Brain microvascular endothelial cell (primary cell): ENCODE measurements around the gene CFP.
"Not testable (repeated sequence)": the region's sequence is repeated elsewhere in the genome, so short reads cannot be mapped to it uniquely, and the experiment has no call there.

Source experiments
- DNase-seq: peaks from one replicate; pipeline ENCODE4 v3.0.0-alpha.2; 2020
- H3K27ac ChIP-seq: fragments of 250-450 bp; sonication (Bioruptor Pico); 2 replicates; pipeline ENCODE4 v1.5.1; 2020; ENCODE audit warnings: mild to moderate bottlenecking, moderate library complexity
- H3K27me3 ChIP-seq: fragments of 250-450 bp; sonication (Bioruptor Pico); replicated peaks from 2 replicates; pipeline ENCODE4 v1.5.1; 2020; ENCODE audit warnings: mild to moderate bottlenecking
- H3K36me3 ChIP-seq: fragments of 250-450 bp; sonication (Bioruptor Pico); replicated peaks from 2 replicates; pipeline ENCODE4 v1.5.1; 2020; ENCODE audit warnings: mild to moderate bottlenecking
- H3K4me3 ChIP-seq: 2 replicates; pipeline ENCODE4 v1.5.1; 2011; ENCODE audit warnings: low read depth, mild to moderate bottlenecking, control low read depth, low read length, moderate library complexity
- in situ Hi-C: cut with HindIII; loops from 2 replicates; pipeline ENCODE4 v1.10.0; 2017; ENCODE audit warnings: low sequenced_read_pairs, low pct_ligation_motif_present
- TF ChIP-seq, protein P1 (sequence below): IDR thresholded peaks from 2 replicates; pipeline ENCODE4 v1.5.1; 2011; ENCODE audit warnings: low read depth, mild to moderate bottlenecking, moderate library complexity, low read length, control low read depth, inconsistent platforms; ENCODE audit errors: missing control alignments

The CFP gene

DNA sequence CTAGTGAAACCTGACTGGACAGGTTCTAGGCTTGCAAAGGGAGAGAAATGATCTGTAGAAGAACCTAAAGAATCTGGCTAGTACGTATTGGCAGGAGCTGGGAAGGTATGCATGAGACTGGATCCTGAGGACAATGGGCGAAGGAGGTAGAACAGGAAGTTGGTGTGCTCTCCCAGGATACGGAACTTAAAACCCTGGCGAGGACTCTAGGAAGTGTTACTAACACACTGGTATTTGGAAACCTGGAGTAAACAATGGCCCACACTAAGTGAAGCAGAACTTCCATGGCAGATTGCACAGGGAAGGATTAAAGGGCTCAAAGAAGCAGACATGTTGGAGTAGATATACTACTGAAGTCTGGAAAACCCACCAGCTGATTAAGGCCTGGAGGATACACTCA lies 19.2 kb downstream of the CFP start:
- no peaks in the 10 kb centered on the region for H3K36me3 ChIP-seq
- H3K27me3 ChIP-seq = no peaks in the 10 kb centered on the region
- no peak for DNase-seq
- no peak overlapping the region for H3K27ac ChIP-seq
- in situ Hi-C loops = no loop called here
- TF ChIP-seq, protein P1, sequence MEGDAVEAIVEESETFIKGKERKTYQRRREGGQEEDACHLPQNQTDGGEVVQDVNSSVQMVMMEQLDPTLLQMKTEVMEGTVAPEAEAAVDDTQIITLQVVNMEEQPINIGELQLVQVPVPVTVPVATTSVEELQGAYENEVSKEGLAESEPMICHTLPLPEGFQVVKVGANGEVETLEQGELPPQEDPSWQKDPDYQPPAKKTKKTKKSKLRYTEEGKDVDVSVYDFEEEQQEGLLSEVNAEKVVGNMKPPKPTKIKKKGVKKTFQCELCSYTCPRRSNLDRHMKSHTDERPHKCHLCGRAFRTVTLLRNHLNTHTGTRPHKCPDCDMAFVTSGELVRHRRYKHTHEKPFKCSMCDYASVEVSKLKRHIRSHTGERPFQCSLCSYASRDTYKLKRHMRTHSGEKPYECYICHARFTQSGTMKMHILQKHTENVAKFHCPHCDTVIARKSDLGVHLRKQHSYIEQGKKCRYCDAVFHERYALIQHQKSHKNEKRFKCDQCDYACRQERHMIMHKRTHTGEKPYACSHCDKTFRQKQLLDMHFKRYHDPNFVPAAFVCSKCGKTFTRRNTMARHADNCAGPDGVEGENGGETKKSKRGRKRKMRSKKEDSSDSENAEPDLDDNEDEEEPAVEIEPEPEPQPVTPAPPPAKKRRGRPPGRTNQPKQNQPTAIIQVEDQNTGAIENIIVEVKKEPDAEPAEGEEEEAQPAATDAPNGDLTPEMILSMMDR = no peak
- no peak overlapping the region for H3K4me3 ChIP-seq

DNA sequence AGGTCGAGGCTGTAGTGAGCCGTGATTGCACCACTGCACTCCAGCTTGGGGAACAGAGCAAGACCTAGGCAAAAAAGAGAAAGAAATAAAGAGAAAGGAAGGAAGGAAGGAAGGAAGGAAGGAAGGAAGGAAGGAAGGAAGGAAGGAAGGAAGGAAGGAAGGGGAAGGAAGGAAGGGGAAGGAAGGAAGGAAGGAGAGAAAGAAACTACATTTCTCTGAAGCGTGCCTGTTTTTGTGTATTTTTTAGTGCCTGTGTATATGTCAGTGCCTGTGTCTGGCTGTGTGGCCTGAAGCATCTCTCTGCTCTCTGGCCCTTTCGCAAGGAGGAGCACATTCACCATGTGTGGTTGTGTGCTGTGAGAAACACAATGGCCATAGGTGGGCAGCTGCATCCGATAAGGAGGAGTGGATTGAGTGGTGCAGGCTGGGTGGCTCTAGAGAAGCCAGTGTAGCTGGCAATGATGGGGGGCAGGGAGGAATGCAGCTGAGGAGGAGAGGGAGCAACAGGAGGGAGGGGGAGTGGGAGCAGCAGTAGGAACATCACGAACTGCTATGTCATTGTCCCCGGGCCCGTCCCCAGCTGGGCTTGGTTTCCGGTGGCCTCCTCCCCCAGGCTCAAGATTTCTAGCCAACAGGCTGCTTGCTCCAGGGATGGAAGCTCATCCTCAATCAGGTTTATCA lies 21.5 kb downstream of the CFP start:
- no peak for DNase-seq
- in situ Hi-C loops = no loop called here
- no peaks in the 10 kb centered on the region for H3K36me3 ChIP-seq
- TF ChIP-seq, protein P1 = no peak
- no peak overlapping the region for H3K4me3 ChIP-seq
- no peaks in the 10 kb centered on the region for H3K27me3 ChIP-seq
- no peak overlapping the region for H3K27ac ChIP-seq

DNA sequence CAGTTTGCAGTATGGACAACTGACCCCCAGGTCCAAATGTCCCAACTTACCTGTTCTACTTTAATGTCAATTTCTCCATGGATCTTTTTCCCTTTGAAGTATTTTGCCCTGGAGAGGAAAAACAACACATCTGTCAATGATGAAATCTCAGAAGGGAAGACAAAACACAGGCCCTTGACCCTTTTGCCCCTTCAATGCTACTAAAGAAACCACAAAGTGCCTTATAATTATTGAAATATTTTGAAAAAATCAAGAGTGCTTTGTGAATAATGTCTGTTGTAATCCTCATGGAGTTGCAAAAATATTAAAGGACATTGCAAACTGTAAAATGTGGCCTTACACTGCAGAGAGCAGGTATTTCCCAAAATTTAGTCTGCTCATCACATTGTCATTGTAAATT lies 22.6 kb downstream of the CFP start:
- no peaks in the 10 kb centered on the region for H3K27me3 ChIP-seq
- H3K27ac ChIP-seq = no peak overlapping the region
- no peaks in the 10 kb centered on the region for H3K36me3 ChIP-seq
- in situ Hi-C loops = no loop called here
- TF ChIP-seq, protein P1 = no peak
- DNase-seq = no peak
- no peak overlapping the region for H3K4me3 ChIP-seq

DNA sequence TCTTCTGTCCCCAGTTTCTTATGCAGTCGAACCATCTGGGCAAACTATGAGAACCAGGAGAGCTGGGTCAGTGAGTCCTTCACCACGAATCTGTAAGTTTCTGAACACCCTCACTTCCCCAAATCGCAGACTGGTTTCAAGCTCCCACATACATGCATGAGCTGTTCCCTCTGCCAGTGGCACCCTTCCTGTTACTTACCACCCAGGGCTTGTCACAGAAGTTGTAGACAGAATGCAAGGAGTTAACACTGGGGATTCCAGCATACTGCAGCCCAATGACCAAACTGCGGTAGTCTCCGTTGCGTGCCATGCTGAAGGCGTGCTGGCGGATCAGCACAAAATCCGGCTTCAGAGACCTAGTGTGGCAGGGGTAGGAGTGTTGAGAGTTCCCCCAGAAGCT lies 24.7 kb downstream of the CFP start:
- TF ChIP-seq, protein P1 = no peak
- DNase-seq = no peak
- Histone ChIP-seq H3K27ac (no peak overlapping the region), H3K4me3 (no peak overlapping the region), H3K36me3 (no peaks in the 10 kb centered on the region), H3K27me3 (no peaks in the 10 kb centered on the region)
- in situ Hi-C loops = no loop called here

DNA sequence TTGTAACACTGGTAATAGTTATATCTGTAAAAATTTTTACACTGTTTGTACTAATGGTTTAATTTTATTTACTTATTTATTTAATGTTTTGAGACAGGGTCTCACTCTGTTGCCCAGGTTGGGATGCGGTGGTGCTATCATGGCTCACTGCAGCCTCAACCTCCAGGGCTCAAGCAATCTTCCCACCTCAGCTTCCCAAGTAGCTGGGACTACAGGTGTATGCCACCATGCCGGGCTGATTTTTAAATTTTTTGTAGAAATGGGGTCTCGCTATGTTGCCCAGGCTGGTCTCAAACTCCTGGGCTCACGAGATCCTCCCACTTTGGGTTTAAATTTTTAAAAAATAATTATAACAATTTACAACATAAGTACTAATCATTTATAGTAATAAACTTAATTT lies 26.6 kb downstream of the CFP start:
- H3K27ac ChIP-seq, DNase-seq, H3K4me3 ChIP-seq, H3K36me3 ChIP-seq, in situ Hi-C loops, H3K27me3 ChIP-seq: not testable (repeated sequence)

DNA sequence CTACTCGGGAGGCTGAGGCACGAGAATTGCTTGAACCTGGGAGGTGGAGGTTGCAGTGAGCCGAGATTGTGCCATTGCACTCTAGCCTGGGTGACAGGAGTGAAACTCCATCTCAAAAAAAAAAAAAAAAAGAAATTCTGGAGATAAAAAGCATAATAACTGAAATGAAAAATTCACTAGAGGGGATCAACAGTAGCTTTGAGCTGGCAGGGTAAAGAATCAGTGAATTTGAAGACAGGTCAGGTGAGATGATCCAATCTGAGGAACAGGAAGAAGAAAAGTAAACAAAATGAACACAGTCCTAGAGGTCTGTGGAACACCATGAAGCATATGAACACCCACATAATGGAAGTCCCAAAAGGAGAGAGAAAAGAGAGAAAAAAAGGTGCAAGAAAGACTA lies 32.5 kb downstream of the CFP start:
- in situ Hi-C loops = no loop called here
- Histone ChIP-seq H3K36me3 (no peaks in the 10 kb centered on the region), H3K27me3 (no peaks in the 10 kb centered on the region), H3K4me3 (no peak overlapping the region), H3K27ac (no peak overlapping the region)
- TF ChIP-seq, protein P1 = no peak
- no peak for DNase-seq
